Keratinocyte (primary cell): ENCODE data around the gene FNDC11.

Source experiments
- CTCF ChIP-seq, 3 experiments: IDR thresholded peaks in 1 of 3; conservative IDR thresholded peaks in 1 of 3; optimal IDR thresholded peaks in 1 of 3; 2 replicates in 2 of 3; 3 replicates in 1 of 3; pipeline versions ENCODE3 to v1.5.1; 2011; ENCODE audit warnings: low read length in 3 of 3, mild to moderate bottlenecking in 3 of 3, moderate library complexity in 2 of 3, control low read depth in 1 of 3, inconsistent platforms in 1 of 3; ENCODE audit not compliant: insufficient read depth in 2 of 3; ENCODE audit errors: extremely low read depth in 1 of 3
- EZH2 ChIP-seq: IDR thresholded peaks from one replicate; pipeline ENCODE4 v1.6.1; 2012; ENCODE audit warnings: inconsistent platforms, mild to moderate bottlenecking, low read length, moderate library complexity

- no peak for TF ChIP-seq CTCF (optimal IDR thresholded peaks at IDR 0.05 in 1 of 3, IDR thresholded peaks at IDR 0.05 in 1 of 3, conservative IDR thresholded peaks at IDR 0.05 in 1 of 3; ENCODE audit: extremely low read depth in 1 of 3, insufficient read depth in 2 of 3, low read length in 3 of 3)
- TF ChIP-seq EZH2 = no peak
These were observed 28.0 kb upstream of the FNDC11 start for GRCh38 chr20:63525971-63526370.
